H9 (cell line): ENCODE data around the gene PGM2. TPM values are rescaled to one million over a fixed set of nuclear protein-coding genes. Genes with fewer than 3 reads are reported as not detected.

Experiments
- DNase-seq: peaks from one replicate; pipeline ENCODE4 v3.0.0-alpha.2; 2017
- H2AFZ ChIP-seq: one replicate; pipeline ENCODE4 v1.6.1; 2013; ENCODE audit warnings: mild to moderate bottlenecking, low read length, control low read depth, moderate library complexity
- H2AK5ac ChIP-seq: 2 replicates; pipeline ENCODE4 v1.6.1; 2013; ENCODE audit warnings: low read length, control low read depth, mixed read lengths; ENCODE audit not compliant: insufficient read length
- H2BK120ac ChIP-seq: one replicate; pipeline ENCODE4 v1.6.1; 2013; ENCODE audit warnings: low read depth, mild to moderate bottlenecking, low read length, control low read depth, inconsistent platforms; ENCODE audit not compliant: poor library complexity, severe bottlenecking
- H2BK12ac ChIP-seq: 2 replicates; pipeline ENCODE4 v1.6.1; 2013; ENCODE audit warnings: low read length, control low read depth, mixed read lengths, low read depth; ENCODE audit not compliant: insufficient read length
- H2BK15ac ChIP-seq: 2 replicates; pipeline ENCODE4 v1.6.1; 2013; ENCODE audit warnings: low read depth, low read length, control low read depth
- H2BK20ac ChIP-seq: one replicate; pipeline ENCODE4 v1.6.1; 2013; ENCODE audit warnings: low read depth, mild to moderate bottlenecking, low read length, control low read depth, inconsistent platforms; ENCODE audit not compliant: poor library complexity, severe bottlenecking
- H2BK5ac ChIP-seq: 2 replicates; pipeline ENCODE4 v1.6.1; 2013; ENCODE audit warnings: low read length, control low read depth, mixed read lengths; ENCODE audit not compliant: insufficient read length
- H3K14ac ChIP-seq: 2 replicates; pipeline ENCODE4 v1.6.1; 2013; ENCODE audit warnings: low read length, control low read depth; ENCODE audit not compliant: insufficient read depth
- H3K18ac ChIP-seq: 2 replicates; pipeline ENCODE4 v1.6.1; 2013; ENCODE audit warnings: low read depth, mild to moderate bottlenecking, mixed read lengths, low read length, control low read depth; ENCODE audit not compliant: insufficient read length
- H3K23ac ChIP-seq: 2 replicates; pipeline ENCODE4 v1.6.1; 2013; ENCODE audit warnings: low read length, control low read depth, mixed read lengths, low read depth; ENCODE audit not compliant: insufficient read length
- H3K23me2 ChIP-seq: 2 replicates; pipeline ENCODE4 v1.6.1; 2013; ENCODE audit warnings: low read depth, mild to moderate bottlenecking, mixed read lengths, low read length, control low read depth; ENCODE audit not compliant: insufficient read length, poor library complexity, severe bottlenecking
- H3K27ac ChIP-seq: 2 replicates; pipeline ENCODE4 v1.5.1; 2013; ENCODE audit warnings: low read length, control low read depth, mixed read lengths, low read depth; ENCODE audit not compliant: insufficient read length
- H3K27me3 ChIP-seq: 2 replicates; pipeline ENCODE4 v1.6.1; 2013; ENCODE audit warnings: low read length, control low read depth, inconsistent platforms; ENCODE audit not compliant: insufficient read depth
- H3K4ac ChIP-seq: 2 replicates; pipeline ENCODE4 v1.6.1; 2013; ENCODE audit warnings: low read depth, mild to moderate bottlenecking, control low read depth, inconsistent platforms, low read length, moderate library complexity
- H3K4me1 ChIP-seq: 2 replicates; pipeline ENCODE4 v1.6.1; 2013; ENCODE audit warnings: low read length, control low read depth, inconsistent platforms; ENCODE audit not compliant: insufficient read depth
- H3K4me2 ChIP-seq: 2 replicates; pipeline ENCODE4 v1.6.1; 2013; ENCODE audit warnings: low read length, control low read depth, mixed read lengths; ENCODE audit not compliant: insufficient read length, insufficient read depth
- H3K56ac ChIP-seq: 2 replicates; pipeline ENCODE4 v1.6.1; 2013; ENCODE audit warnings: low read depth, mild to moderate bottlenecking, mixed read lengths, low read length, control low read depth; ENCODE audit not compliant: insufficient read length
- H3K79me1 ChIP-seq: 2 replicates; pipeline ENCODE4 v1.6.1; 2013; ENCODE audit warnings: low read depth, mild to moderate bottlenecking, moderate library complexity, low read length, control low read depth, inconsistent platforms; ENCODE audit not compliant: insufficient read depth, poor library complexity, severe bottlenecking
- H3K79me2 ChIP-seq: 2 replicates; pipeline ENCODE4 v1.6.1; 2013; ENCODE audit warnings: low read length, control low read depth, inconsistent platforms; ENCODE audit not compliant: insufficient read depth
- H3K9ac ChIP-seq: 2 replicates; pipeline ENCODE4 v1.6.1; 2013; ENCODE audit warnings: low read length, control low read depth, mixed read lengths; ENCODE audit not compliant: insufficient read length; ENCODE audit errors: extremely low read depth
- H3K9me3 ChIP-seq: one replicate; pipeline ENCODE4 v1.6.1; 2013; ENCODE audit warnings: low read depth, low read length, inconsistent platforms; ENCODE audit not compliant: control insufficient read depth
- H3T11ph ChIP-seq: one replicate; pipeline ENCODE4 v1.6.1; 2013; ENCODE audit warnings: mild to moderate bottlenecking, low read length, control low read depth, inconsistent platforms
- H4K20me1 ChIP-seq: one replicate; pipeline ENCODE4 v1.6.1; 2013; ENCODE audit not compliant: control insufficient read depth, insufficient read length, insufficient read depth
- H4K5ac ChIP-seq: 2 replicates; pipeline ENCODE4 v1.6.1; 2013; ENCODE audit warnings: low read depth, mild to moderate bottlenecking, mixed read lengths, low read length, control low read depth; ENCODE audit not compliant: insufficient read length
- H4K8ac ChIP-seq: replicated peaks from 2 replicates; pipeline ENCODE4 v1.6.1; 2013; ENCODE audit warnings: low read length, control low read depth, mixed read lengths, low read depth; ENCODE audit not compliant: insufficient read length
- H4K91ac ChIP-seq: 2 replicates; pipeline ENCODE4 v1.6.1; 2013; ENCODE audit warnings: low read depth, mild to moderate bottlenecking, moderate library complexity, mixed read lengths, low read length, control low read depth; ENCODE audit not compliant: insufficient read length
- H3K27ac Mint-ChIP-seq, 3 experiments: 2 replicates in 2 of 3; 3 replicates in 1 of 3; pipeline ENCODE4 v1.8.0; 2020 to 2021; ENCODE audit warnings: mixed read lengths in 3 of 3, mild to moderate bottlenecking in 1 of 3, moderate library complexity in 1 of 3
- H3K27me3 Mint-ChIP-seq: 2 replicates; pipeline ENCODE4 v1.8.0; 2021; ENCODE audit warnings: low read depth, mild to moderate bottlenecking, moderate library complexity, mixed read lengths
- H3K36me3 Mint-ChIP-seq, 3 experiments: 2 replicates in 2 of 3; 3 replicates in 1 of 3; pipeline ENCODE4 v1.8.0; 2020 to 2021; ENCODE audit warnings: low read depth in 3 of 3, mixed read lengths in 3 of 3; ENCODE audit not compliant: insufficient read depth in 1 of 3
- H3K4me1 Mint-ChIP-seq, 2 experiments: 2 replicates each; pipeline ENCODE4 v1.8.0; 2020; ENCODE audit warnings: mixed read lengths in 2 of 2
- H3K4me3 Mint-ChIP-seq, 2 experiments: 2 replicates in 1 of 2; 3 replicates in 1 of 2; pipeline ENCODE4 v1.8.0; 2020 to 2021; ENCODE audit warnings: mild to moderate bottlenecking in 2 of 2, mixed read lengths in 2 of 2, moderate library complexity in 1 of 2
- H3K9me3 Mint-ChIP-seq, 2 experiments: 2 replicates in 1 of 2; 3 replicates in 1 of 2; pipeline ENCODE4 v1.8.0; 2020; ENCODE audit warnings: mild to moderate bottlenecking in 2 of 2, mixed read lengths in 2 of 2, moderate library complexity in 1 of 2
- CTCF ChIP-seq: fragments of 200-600 bp; sonication (generic); conservative IDR thresholded peaks from 3 replicates; pipeline ENCODE4 v1.8.0; 2021; ENCODE audit warnings: antibody characterized with exemption, mild to moderate bottlenecking
- WGBS: extraction: QIAGEN DNeasy Blood & Tissue Kit; methylation state at CpG from one replicate; pipeline ENCODE4 v1.1.7; 2013; ENCODE audit warnings: missing lambda C conversion rate, low lambda C conversion rate, mixed read lengths; ENCODE audit not compliant: insufficient read length; ENCODE audit errors: extremely low coverage; 5-methylcytosine and 5-hydroxymethylcytosine counted together
- total RNA-seq: library from RNA; stranded (reverse); gene quantifications from 2 replicates; pipeline ENCODE4 v1.2.1, GENCODE V29; 2021

Gene PGM2
- total RNA-seq, 1 experiment from 2014 or later, result 26.6 TPM

GRCh38 chr4:37797923-37798322 is 28.6 kb upstream of the PGM2 start:
- Mint-ChIP-seq H3K9me3 (peaks cover 3 to 4% of the 10 kb centered on the region in 2 experiments), H3K27ac (no peak overlapping the region), H3K4me3 (no peak overlapping the region), H3K27me3 (no peaks in the 10 kb centered on the region; the same call in none of the 2 replicates), H3K4me1 (peaks cover 0 to 2% of the 10 kb centered on the region in 2 experiments; a peak in 2 of 4 replicates), H3K36me3 (peaks cover 0 to 4% (median 2%) of the 10 kb centered on the region in 3 experiments; a peak in 3 of 7 replicates)
- H3K4me1 ChIP-seq, result no peaks in the 10 kb centered on the region
- H3T11ph ChIP-seq, result no peak overlapping the region
- H4K5ac ChIP-seq, result no peak overlapping the region
- H3K56ac ChIP-seq, result no peak overlapping the region
- no peak overlapping the region for H2BK12ac ChIP-seq
- H2BK120ac ChIP-seq, result no peak overlapping the region
- H3K23ac ChIP-seq, result no peak overlapping the region
- H4K8ac ChIP-seq, result no peak overlapping the region
- H3K14ac ChIP-seq, result no peak overlapping the region
- H3K4me2 ChIP-seq, result no peak overlapping the region
- no peak overlapping the region for H3K9ac ChIP-seq
- no peaks in the 10 kb centered on the region for H3K27me3 ChIP-seq
- H3K79me2 ChIP-seq, result no peaks in the 10 kb centered on the region
- no peak overlapping the region for H2BK20ac ChIP-seq
- H3K23me2 ChIP-seq, result no peaks in the 10 kb centered on the region
- no peaks in the 10 kb centered on the region for H3K9me3 ChIP-seq
- H2AK5ac ChIP-seq, result no peak overlapping the region
- no peak overlapping the region for H3K18ac ChIP-seq
- no peak overlapping the region for H2AFZ ChIP-seq
- DNase-seq, result no peak
- no peak for TF ChIP-seq CTCF
- H3K4ac ChIP-seq, result no peak overlapping the region
- H3K27ac ChIP-seq, result no peak overlapping the region
- H2BK5ac ChIP-seq, result no peak overlapping the region
- H4K91ac ChIP-seq, result no peak overlapping the region
- no peaks in the 10 kb centered on the region for H4K20me1 ChIP-seq
- no peak overlapping the region for H2BK15ac ChIP-seq
- WGBS, result no CpG with 5 or more reads among the region's 2 CpGs
- no peaks in the 10 kb centered on the region for H3K79me1 ChIP-seq
